CD4-positive, alpha-beta T cell treated with Interleukin-10 for 1 hour (primary cell): Measurements from ENCODE around the gene RAI14.
"Not testable (repeated sequence)": the region's sequence is repeated elsewhere in the genome, so short reads cannot be mapped to it uniquely, and the experiment has no call there.

ENCODE experiments used
- DNase-seq: peaks from one replicate; pipeline ENCODE4 v3.0.0-alpha.2; 2020

The RAI14 gene

DNA sequence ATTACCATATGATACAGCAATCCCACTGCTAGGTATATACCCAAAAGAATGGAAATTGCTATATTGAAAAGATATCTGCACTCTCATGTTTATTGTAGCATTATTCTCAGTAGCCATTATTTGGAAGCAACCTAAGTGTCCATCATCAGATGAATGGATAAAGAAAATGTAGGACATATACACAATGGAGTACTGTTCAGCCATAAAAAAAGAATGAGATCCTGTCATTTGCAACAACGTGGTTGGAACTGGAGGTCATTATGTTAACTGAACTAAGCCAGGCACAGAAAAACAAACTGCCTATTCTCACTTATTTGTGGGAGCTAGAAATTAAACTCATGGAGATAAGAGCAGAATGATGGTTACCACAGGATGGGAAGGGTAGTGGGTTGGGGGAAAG is 119.8 kb downstream of the RAI14 start:
- DNase-seq = no peak

DNA sequence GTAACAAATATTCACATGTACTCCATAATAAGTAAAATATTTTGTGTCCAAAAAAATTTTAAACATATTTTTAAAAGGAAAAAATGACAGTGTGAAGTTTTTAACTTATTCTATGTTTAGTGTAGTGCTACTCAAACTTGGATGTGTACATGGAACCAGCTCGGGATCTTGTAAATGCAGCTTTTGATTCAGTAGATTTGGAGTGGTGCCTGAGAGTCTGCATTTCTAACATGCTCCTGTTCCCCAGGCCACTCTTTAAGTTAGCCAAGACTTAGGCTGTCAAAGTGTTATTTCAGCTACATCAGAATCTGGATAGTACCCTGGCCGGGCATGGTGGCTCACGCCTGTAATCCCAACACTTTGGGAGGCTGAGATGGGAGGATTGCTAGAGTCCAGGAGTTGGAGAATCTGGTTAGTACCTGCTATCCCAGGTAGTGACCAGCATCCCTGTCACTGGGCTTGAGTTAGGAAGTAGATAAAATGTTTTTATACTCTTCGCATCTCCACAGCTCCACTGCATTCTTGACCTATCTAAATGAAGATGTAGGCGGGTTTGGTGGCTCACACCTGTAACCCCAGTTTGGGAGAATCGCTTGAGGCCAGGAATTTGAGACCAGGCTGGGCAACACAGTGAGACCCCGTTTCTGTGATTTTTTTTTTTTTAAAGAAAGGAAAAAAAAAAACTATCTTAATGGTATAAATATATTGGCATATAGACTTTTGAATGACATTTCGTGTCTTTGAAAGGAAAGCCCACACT is 122.1 kb downstream of the RAI14 start:
- no peak for DNase-seq

- not testable (repeated sequence) for DNase-seq
Measured at GRCh38 chr5:34783892-34784291, 127.8 kb downstream of the RAI14 start.

- DNase-seq = no peak
Measured at GRCh38 chr5:34787035-34787434, 130.9 kb downstream of the RAI14 start.

DNA sequence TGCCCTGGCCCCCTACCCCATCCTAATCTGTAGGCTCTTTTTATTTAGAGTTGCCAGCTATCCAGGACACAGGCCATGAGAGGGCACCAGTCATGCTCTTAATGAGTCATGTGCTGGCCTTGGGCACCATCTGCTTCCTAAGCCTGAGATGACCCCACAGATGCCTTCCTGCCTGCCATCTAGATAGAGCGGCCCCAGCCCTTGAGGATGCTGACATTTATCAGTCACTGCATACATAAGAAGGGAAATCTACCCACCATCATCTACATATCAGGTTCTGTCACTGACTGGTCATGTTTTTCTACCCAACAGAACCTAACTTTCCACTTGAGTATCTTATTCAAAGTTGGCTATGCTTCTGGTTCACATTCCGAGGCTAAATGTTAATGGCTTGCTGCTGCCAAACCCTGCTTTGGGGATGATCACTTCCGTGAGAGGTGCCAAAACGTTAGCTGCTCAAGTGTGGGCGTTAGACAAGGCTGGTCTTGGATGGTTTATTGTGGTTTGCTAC is 132.9 kb downstream of the RAI14 start:
- no peak for DNase-seq

DNA sequence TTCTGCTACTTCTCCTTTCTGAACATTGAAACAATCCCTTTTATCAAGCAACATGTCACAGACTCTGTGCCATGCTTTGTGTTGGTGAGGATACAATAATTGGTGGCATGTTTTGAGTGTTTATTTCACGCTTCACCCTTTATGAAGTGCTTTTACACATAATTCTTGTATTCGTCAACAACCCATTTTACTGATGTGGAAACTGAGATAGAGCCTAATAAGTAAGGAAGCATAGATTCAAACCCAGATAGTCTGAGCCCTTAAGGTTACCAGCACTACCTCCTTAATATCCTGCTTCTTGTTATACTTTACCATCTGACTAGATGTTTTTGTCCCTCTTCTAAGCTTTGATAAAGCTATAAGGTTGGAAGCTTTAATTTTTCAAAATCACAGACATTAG is 133.5 kb downstream of the RAI14 start:
- DNase-seq = no peak

DNA sequence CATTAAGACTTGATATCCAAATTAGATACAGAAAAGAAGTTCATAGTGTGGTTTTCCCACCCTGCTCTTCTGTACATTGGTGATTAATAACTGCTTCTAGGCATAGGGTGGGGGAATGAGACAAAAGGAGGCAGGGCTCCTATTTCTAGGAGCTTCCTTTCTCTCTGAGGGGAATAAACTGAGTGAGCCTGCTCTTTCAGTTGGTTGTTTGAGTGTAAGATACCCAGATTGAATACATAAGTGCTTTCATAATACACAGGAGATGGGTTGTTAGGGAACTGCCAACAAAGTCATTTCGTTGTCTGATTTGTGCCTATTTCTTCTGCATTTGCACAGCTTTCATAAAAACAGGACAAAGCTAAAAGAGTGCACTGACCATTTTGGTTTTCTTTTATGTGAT is 133.9 kb downstream of the RAI14 start:
- DNase-seq = no peak

DNA sequence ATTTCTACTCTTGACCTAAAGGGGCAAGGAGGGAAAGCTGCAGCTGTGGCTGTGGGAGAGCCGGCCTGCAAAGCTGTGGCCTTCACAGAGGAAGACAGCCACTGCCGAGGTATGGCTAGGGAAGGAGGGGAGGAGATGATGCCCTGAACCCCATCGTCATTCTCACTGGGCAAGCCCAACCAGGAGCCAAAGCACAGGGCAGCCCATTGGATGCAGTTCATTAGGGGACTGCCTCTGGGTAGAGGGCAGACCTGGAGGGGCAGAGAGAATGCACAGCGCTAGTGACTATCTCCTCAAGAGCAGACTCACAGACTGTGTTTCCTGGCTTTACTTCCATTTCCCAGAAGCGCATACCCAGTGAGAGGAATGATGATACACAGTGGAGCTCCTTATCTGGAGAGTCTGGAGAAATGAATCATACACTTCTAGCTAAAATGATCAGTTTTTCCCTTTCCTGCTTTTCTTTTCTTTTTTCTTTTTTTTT is 135.7 kb downstream of the RAI14 start:
- DNase-seq = no peak

- no peak for DNase-seq
Measured at GRCh38 chr5:34802834-34803563, 146.9 kb downstream of the RAI14 start.

DNA sequence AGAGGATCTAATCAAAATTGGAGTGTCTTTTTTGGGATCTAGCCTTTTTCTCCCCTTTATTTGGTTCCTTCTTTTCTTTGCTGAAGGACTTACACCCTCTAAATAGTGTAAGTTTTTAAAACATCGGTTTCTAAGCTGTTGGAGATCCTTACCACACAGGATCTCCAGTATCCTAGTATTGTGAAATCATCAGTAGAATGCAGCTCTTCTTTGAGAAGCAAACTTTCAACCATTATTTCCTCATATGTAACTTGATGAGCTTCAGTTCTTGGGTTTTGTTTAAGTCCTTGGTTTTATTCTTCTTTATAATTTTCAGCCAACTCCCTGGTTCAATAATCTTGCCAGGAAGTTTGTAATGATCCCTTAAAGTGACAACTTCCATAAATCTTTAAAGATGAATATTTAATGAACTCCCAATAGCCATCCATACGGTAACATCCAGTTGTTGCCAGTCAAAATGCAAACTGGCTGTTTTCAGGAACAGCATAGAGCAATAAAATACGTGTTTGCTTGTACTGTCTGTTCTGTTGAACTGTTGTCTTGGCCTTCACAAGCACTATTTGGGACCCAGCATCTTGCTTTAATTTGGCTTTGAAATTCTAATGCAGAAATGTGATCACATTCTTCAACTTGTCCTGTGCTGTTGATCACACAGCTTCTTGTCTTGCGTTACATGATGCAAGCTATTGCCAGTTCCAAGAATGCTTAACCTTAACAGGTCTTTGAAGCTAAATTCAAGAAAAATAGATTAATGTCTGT is 148.0 kb downstream of the RAI14 start:
- no peak for DNase-seq

- DNase-seq = no peak
Measured at GRCh38 chr5:34804913-34805312, 148.8 kb downstream of the RAI14 start.

GRCh38 chr5:34806532-34806931 is 150.4 kb downstream of the RAI14 start:
- DNase-seq = no peak

DNA sequence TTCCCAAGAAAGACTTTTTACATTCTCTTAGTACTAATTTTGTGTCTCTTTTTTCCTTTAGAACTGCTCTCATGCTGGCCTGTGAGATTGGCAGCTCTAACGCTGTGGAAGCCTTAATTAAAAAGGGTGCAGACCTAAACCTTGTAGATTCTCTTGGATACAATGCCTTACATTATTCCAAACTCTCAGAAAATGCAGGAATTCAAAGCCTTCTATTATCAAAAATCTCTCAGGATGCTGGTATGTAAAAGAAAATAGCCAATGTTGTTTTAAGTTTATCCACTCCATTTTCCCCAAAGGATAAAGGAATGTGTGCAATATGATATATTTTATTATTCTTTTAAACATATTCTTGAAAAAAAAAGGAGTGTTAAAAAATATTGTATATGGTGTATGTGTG is 155.6 kb downstream of the RAI14 start:
- no peak for DNase-seq

GRCh38 chr5:34813509-34813908 is 157.4 kb downstream of the RAI14 start:
- no peak for DNase-seq

GRCh38 chr5:34817558-34818351 is 161.6 kb downstream of the RAI14 start:
- DNase-seq = no peak

- no peak for DNase-seq
Measured at GRCh38 chr5:34818717-34819116, 162.6 kb downstream of the RAI14 start.

DNA sequence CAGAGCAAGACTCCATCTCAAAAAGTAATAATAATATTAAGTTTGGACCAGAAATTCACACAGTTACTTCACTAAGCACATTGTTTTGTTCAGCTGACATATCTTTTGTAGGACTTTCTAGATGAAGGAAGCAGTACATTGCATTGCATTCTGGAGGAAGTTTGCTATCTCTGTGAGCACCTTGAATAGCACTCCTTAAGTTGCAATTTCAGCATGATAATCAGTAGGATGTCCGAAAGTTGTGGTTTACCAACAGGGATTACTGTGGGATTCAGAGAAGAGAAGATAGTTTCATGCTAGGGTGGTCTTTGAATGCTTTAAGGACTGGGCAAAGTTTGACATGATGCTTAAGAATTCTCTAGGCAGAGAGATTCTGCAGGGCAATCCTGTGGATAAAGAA is 164.5 kb downstream of the RAI14 start:
- DNase-seq = no peak

- no peak for DNase-seq
Measured at GRCh38 chr5:34822956-34823715, 167.0 kb downstream of the RAI14 start.

- DNase-seq = no peak
Measured at GRCh38 chr5:34826347-34826746, 170.2 kb downstream of the RAI14 start.

DNA sequence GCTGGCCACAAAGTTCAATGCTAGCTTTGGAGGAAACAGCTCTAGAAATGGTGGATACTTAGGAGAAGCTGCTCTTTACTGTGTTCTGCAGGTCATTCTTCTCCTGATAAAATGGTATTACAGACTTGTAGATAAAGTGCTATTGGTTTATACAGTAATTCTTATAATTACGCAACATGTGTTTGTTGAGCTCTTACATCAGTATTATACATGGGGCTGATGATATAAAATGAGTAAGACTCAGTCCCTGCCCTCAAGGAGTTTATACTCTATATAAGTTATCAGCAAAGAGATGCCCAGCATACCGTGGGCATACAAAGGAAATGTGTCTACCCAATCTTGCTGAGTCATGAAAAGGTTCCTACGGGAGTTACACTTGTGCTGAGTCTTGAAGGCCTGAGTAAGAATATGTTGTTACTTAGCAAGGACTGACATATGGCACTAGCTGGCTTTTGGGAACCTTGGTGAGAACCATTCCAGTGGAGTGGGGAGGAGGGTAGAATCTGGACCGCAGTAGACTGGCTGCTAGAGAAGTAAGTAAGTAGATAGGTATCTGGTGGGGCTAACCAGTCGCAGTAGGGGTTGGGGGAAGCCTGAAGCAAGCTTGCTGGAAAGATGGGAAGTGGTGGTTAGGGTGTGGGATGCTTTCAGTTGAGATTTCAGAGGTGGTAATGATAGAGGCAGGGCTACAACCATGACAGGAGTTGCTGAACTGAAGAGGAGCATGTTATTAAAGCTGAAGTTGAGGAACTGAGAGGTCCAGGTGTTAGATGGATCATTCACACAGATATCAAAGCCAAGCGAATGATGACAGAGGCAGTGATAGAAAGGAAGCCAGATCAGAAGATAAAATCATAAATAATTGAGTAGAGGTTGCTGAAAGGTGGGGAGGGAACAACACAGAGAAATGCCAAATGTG is 171.7 kb downstream of the RAI14 start:
- DNase-seq = no peak

DNA sequence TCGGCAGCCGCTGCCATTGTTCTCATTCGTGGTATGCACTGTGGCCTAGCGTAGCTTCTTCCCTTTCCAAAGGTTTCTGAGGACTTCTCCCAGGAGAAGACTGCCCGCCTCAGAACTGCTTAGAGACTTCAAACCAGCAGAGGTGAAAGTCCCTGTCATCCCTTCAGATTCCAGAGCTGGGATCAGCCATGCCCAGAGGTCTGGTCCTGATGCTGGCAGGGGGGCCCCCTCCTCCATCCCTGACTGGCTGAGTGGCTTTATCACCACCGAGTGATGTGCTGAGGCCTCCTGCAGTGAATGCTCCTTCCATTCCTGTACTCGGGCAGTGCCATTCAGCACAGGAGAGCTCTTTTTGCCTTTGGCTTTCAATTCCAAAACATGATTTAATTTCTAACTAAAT is 174.7 kb downstream of the RAI14 start:
- not testable (repeated sequence) for DNase-seq
